ENCODE data around the gene ORAI2.

DNA sequence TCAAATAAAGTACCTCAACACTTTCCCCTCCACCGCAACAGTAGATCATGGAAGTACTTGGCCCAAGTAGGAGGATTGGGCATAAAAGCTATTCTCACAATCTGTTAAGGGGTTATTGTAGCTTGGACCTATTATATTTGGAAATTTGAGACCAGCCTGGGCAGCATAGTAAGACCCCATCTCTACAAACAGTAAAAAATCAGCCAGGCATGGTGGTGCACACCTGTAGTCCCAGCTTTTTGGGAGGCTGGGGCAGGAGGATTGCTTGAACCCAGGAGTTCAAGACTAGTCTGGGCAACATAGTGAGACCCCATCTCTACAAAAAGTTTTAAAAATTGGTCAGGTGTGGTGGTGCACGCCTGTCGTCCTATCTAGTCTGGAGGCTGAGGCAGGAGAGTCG lies 24.0 kb upstream of the ORAI2 start:
- TF ChIP-seq POLR2A (IDR thresholded peaks at IDR 0.05) = no peak
- TF ChIP-seq, protein P1, sequence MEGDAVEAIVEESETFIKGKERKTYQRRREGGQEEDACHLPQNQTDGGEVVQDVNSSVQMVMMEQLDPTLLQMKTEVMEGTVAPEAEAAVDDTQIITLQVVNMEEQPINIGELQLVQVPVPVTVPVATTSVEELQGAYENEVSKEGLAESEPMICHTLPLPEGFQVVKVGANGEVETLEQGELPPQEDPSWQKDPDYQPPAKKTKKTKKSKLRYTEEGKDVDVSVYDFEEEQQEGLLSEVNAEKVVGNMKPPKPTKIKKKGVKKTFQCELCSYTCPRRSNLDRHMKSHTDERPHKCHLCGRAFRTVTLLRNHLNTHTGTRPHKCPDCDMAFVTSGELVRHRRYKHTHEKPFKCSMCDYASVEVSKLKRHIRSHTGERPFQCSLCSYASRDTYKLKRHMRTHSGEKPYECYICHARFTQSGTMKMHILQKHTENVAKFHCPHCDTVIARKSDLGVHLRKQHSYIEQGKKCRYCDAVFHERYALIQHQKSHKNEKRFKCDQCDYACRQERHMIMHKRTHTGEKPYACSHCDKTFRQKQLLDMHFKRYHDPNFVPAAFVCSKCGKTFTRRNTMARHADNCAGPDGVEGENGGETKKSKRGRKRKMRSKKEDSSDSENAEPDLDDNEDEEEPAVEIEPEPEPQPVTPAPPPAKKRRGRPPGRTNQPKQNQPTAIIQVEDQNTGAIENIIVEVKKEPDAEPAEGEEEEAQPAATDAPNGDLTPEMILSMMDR (IDR thresholded peaks at IDR 0.05) = no peak

Measured in stomach (tissue), 4 donors.